DMS114 treated with DMSO at 0.1 percent for 48 hours (cell line): ENCODE results near the gene UTP11.
"Not testable (repeated sequence)": the region's sequence is repeated elsewhere in the genome, so short reads cannot be mapped to it uniquely, and the experiment has no call there.

ENCODE experiments used
- DNase-seq: peaks from one replicate; lab custom pipeline; 2025; ENCODE audit not compliant: unreplicated experiment; lab: John Stamatoyannopoulos, UW

UTP11 gene, protein sequence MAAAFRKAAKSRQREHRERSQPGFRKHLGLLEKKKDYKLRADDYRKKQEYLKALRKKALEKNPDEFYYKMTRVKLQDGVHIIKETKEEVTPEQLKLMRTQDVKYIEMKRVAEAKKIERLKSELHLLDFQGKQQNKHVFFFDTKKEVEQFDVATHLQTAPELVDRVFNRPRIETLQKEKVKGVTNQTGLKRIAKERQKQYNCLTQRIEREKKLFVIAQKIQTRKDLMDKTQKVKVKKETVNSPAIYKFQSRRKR

DNA sequence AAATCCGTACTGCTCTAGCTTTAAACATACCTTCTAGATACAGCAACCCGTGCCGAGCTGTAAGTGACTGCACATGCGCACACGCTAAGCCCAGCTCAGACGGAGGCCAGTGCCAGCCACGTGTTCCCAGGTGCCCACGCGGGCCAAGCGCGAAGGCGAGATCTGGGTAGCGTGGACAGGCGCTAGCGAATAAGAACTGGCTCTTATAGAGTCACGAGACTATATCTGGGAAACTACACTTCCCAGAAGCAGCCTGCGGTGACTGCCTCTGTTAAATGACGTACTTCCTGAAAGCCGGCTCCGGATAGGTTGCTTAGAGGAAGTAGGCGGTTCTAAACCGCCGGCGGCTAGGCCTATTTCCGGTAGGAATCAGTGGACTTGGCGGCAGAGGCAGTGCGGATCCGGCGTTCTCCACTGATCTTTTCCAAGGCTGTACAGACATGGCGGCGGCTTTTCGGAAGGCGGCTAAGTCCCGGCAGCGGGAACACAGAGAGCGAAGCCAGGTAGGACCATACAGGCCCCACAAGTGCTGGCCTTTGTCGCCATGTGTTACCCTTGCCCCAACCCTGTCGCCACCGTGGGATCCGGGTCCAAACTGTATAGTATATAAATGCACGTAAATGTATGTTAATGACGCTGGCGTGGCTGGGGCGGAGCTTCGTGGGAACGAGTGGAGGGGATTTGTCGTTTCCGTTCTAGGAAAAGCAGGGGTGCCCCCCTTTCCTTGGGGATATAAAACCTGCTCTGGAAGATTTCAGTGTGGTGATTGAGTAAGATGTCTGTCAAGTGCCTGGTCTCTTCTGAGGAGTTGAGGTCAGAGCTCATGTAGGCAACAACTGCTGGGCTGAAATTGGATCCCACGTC, at the start of gene UTP11:
Gene UTP11 (plus strand): TSS at position 372 of the 864 bp plus-strand sequence. CDS start 69 bp downstream, at position 441.
- DNase-seq: peak; percentile 99

DNA sequence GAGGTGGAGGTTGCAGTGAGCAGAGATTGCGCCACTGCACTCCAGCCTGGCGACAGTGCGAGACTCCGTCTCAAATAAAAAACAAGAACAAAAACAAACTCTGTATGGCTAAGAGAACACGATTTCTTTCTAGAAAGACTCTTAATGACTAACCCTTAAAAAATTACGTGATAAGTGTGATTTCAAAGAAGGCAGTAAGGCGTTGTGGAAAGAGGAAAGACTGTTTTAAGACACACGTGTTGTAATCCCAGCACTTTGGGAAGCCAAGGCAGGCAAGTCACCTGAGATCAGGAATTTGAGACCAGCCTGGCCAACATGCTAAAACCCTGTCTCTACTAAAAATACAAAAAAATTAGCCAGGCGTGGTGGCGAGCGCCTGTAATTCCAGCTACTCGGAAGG, 48.4 kb upstream of the UTP11 start:
- not testable (repeated sequence) for DNase-seq

DNA sequence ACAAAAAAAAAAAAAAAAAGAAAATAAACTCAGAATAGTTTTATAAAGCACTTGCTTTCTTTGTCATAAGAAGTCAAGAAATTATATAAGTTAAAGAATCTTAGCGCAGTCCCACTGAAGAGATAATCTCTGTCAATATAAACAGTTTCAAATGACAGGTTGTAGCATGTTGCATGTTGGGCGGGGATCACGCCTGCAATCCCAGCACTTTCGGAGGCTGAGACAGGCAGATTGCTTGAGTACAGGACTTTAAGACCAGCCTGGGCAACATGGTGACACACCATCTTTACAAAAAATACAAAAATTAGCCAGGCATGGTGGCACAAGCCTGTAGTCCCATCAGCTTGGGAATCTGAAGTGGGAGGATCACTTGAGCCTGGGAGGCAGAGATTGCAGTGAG, 47.2 kb upstream of the UTP11 start:
- no peak for DNase-seq

DNA sequence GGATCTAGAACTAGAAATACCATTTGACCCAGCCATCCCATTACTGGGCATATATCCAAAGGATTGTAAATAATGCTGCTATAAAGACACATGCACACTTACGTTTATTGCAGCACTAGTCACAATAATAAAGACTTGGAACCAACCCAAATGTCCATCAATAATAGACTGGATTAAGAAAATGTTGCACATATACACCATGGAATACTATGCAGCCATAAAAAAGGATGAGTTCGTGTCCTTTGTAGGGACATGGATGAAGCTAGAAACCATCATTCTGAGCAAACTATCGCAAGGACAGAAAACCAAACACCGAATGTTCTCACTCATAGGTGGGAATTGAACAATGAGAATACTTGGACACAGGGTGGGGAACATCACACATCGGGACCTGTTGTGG, 38.9 kb upstream of the UTP11 start:
- not testable (repeated sequence) for DNase-seq

DNA sequence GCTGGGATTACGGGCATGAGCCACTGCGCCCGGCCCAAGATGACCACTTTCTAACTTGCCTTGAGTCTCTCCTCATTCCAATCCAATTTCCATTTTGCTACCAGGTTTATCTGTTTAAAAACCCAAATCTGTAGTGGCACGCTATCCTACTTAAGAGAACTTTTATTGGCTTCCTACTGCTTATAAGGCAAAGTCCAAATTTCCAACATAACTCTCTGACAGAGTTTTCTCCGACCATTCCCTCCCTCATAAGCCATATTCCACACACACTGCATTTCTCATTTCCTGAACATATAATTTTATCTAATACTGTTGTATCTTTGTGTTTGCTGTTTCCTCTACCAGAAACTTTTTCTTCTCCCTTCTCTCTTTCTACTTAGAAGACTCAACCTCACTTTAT, 38.0 kb upstream of the UTP11 start:
- no peak for DNase-seq

DNA sequence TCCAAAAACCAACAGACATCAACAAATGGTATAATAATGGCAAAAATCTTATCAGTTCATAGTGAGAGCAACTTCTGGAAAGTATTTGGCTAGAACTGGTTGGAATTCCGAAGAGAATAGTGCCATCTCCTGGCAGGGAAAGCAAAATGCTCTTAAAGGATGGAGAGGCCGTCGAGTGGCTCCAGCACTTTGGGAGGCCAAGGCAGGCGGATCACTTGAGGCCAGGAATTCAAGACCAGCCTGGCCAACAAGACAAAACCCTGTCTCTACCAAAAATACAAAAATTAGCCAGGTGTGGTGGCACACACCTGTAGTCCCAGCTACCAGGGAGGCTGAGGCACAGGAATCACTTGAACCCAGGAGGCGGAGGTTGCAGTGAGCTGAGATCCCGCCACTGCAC, 37.5 kb upstream of the UTP11 start:
- peak; percentile 38 for DNase-seq

DNA sequence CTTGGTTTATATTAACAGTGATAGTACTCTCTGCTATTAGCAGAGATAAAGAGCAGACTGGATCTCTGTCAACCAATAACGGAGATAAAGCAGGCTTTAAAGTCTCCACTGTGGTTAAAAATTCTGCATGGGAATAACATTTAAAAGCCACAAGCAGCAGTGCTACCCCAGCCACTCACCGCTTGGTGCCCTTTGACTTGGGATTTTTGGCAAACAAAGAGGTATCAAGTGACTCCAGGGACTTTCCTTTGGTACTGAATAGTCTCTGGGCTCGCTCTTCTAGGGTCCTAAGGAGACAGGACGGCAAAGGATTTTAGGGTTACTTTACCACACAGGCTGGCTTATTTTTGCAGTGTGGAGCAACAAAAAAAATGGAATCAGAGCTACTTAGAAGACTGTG, 34.0 kb upstream of the UTP11 start:
- no peak for DNase-seq

DNA sequence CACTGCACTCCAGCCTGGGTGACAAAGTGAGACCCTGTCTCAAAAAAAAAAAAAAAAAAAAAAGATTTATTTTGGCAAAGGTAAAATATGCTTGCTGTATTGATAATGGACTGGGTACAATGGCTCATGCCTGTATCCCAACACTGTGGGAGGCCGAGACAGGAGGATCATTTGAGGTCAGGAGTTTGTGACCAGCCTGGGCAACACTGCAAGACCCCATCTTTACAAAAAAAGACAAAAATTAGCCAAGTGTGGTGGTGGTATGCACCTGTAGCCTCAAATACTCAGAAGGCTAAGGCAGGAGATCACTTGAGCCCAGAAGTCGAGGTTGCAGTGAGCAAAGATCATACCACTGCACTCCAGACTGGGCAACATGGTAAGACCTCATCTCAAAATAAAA, 29.0 kb upstream of the UTP11 start:
- no peak for DNase-seq

DNA sequence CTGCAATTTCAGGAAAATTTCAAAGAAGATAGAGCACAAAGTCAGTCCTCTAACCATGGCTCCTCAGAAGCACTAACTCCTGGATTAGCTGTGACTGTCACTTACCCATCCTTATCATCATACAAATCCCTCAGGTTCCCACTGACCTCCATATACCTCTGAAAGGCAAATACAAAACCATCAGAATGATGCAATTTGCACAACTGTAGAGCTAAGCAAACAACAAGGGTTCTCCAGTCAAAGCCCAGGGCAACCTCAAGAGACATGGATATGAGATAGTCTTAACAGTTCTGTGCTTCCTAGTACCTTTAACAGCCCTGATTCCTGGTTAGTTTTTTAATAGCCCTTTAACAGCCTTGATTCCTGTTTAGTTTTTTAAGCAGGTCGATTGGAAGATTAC, 24.9 kb upstream of the UTP11 start:
- DNase-seq: no peak

DNA sequence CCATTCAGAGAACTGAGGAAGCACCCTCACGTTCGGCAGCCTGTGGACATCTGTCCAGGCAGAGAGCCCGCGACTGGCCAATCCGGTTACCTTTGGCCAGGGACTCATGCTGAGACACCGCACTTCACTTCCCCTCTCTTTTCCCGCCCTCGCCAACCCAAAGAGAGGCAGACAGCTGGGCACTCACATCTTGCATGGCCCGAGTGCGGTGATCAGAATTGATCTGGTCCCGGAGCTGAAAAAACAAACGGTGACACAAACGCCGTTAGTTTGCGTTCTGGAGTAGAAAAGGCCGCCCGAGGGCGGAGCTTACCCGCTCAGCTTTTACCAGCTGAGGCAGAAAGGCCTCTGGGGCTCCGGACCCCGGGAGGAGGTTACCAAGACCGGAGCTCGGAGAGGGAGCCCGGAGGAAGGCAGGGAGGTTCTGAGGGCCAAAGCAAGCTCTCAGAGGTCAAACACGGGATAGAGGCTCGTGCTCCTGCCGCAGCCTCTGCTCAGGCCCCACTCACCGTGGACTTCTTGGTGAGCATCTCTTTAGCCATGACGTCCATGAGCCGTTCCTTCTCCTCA, 23.1 kb upstream of the UTP11 start:
- no peak for DNase-seq

DNA sequence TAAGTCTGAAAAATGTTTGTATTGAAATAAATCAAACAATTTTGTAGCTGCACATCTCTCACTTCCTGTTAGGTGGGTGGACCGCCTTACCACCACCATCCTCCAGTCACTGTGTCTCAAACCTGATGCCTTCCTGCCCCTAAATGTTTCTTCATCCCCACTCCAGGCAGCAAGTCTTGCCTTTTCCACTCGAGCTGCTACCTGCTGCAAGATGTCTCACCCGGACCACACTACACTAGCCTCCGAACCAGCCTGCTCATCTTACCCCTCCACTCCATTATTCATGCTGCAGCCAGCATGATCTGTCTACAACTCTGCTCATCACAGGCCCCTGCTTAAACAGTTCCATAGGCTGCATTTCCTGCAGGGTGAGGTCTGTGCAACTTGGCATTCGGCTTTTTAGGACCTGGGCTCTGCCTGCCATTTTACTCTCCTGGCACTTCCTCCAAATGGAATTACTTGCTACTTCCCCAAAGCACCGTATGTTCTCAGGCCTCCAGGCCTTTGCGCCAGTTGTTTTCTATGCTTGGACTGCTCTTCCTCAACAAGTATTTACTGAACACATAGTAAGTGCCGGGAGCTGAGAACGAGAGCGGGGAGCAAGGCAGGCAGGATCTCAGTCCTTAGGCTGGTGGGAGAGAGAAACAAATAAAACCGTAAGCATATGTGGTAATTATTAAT, 17.5 kb upstream of the UTP11 start:
- no peak for DNase-seq

DNA sequence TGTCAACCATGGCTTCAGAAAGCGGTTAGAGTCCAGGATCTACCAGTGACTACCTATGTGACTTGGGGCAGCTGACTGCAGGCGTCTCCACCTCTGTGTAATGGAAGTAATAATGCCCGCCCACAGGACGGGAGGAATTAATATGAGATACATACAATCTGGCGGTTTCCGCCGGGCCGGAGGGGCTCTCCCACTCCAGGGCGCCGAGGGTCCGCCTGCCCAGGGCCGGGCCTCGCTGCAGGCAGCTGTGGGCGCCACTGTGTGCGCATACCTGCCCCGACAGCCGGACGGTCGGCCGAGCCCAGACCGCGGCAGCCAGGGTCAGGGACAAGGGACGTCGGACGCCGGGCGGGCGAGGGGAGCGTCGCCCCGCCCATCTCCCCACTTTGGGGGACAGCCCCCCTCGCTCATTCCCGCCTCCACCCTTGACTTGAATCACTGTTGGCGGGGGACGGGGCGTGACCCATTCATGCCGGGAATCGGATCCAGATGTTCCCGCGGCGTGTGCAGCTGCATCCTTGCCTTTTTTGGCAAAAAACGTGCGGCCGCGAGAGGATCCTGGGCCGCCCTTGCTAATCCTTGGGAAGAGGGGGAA, 16.7 kb upstream of the UTP11 start:
- no peak for DNase-seq

DNA sequence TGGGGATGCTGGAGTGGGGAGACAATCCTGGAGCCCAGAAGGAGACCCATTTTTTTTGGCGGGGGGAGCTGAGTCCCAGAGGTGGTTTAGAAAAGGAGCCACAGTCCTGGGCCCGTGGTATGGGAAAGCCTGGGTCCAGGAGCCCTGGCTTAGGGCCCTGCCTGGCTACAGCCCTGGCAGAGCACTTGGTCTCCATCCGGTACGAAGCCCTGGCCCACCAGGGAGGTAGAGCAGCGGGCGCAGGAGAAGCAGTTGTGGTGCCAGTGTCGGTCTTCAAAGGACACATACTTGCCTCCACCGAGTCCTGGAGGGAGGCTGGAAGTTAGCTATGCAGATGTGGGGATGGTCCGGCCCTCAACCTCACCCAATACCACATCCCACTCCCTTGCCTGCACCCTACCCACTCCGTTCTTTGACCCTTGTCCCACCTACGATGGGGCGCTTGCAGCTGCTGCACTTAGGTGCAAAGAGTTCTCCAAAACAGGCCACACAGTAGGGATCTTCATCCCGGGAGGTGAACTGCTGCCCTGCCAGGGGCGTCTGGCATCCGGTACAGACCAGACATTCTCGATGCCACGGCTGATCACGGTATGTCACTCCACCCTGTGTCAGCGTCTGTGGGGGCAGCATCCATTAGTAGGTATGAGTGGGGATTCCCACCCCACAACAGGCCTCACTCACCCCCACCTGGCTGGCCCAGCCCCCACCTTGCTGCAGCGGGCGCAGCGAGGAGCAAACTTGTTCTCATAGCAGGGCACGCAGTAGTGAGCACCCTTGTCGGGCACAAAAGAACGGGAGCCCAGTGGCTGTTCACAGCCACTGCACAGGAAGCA, 15.1 kb upstream of the UTP11 start:
- no peak for DNase-seq

DNA sequence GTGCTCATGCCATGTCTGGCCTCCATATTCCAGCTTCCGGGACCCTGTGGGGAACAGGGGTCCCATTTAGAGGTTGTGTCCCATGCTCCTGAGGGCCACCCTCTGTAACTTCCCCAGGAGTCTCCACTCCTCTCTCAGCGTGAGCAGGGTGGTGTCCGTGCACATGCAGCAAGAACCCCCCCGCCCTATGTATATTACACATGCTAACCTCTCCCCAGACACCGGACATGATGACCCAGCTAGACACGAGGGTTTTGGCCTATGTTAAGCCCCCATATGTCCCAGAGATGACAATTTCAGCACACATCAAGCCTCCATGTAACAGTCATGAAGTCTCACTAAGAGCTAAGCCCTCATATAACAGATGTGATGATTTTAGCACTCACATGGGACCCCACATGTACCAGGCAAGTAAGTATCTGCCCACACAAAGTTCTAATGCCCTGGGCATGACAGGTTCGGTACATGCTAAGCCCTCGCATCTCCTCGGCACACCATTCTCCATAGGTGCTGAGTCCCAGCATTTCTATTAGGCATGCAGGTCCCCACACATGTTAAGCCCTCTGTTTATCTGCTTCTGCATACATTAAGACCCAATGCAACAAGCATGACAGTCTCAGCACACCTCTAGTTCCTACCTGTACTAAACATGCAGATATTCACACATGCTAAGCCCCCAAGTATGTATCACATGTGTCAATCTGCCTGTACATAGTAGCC, 14.3 kb upstream of the UTP11 start:
- no peak for DNase-seq

DNA sequence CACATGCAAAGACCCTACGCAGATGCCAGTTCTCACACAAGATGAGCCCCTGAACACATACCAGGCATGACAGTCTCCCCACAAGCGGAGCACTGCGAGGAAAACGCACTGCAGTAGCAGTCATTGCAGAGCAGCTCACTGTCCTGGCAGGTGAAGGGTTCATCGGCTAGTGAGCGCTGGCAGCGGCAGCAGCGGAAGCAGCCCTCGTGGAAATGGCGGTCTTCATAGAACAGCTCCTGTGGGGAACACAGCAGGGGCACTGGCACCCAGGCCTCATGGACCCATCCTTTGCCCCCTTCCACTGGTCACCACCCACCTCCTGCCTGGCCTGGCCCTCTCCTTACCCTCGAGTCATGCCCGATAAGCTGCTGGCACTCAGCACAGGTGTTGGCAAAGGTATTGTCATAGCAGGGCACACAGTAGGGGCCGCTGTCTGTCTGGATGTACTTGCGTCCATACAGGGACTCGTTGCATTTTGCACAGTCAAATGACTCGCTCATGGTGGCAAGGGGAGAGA, 13.6 kb upstream of the UTP11 start:
- no peak for DNase-seq

DNA sequence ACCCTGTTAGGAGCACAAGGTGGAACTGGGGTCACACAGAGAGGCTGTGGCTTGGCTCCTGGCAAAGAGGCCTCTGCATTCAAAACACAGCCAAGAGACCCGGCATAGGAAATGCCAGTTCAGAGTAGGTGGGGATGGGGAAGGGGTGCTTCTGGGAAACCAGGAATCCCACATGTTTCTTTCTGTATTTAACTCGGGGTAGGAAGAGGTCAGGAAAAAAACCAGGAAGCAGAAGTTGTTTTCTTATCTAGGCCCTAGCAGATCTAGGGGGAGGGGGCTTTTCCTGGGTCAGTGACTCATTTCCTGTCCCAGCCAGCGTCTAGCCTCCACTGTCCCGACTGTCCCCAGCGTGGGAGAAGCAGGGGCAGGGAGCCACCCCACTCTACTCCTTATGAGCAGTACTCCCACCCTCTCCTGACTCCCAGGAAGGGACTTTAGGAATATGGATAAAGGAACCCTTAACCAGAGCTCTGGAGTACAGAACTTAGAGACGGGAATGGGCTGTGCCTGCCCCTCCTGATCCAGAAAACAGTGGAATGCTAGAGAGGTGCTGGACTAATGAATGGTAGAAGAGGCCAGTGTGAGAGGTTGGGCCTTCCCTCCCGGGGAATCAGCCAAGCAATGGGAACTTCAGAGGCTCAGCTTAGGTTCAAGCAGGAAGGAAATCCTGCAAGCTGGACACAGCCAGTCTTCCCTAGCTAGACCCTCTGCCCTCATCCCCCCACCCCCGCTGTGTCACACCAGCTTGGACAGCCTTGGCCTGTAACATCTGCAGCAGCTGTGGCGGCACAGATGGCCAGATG, 12.9 kb upstream of the UTP11 start:
- DNase-seq: no peak

DNA sequence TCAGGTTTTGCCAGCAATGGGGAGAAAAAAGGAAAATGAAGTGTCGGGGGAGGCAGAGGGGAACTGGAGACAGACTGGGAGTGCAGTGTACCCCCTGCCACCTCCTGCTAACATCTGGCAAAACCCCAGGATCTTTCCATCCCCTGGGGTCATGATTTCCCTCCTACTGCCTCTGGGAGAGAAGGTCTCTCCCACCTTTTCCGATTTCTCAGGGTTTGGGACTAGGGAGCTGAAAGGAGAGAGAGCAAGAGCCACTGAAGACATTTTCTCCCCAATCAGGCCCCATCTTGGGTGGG, 12.4 kb upstream of the UTP11 start:
- DNase-seq: no peak

DNA sequence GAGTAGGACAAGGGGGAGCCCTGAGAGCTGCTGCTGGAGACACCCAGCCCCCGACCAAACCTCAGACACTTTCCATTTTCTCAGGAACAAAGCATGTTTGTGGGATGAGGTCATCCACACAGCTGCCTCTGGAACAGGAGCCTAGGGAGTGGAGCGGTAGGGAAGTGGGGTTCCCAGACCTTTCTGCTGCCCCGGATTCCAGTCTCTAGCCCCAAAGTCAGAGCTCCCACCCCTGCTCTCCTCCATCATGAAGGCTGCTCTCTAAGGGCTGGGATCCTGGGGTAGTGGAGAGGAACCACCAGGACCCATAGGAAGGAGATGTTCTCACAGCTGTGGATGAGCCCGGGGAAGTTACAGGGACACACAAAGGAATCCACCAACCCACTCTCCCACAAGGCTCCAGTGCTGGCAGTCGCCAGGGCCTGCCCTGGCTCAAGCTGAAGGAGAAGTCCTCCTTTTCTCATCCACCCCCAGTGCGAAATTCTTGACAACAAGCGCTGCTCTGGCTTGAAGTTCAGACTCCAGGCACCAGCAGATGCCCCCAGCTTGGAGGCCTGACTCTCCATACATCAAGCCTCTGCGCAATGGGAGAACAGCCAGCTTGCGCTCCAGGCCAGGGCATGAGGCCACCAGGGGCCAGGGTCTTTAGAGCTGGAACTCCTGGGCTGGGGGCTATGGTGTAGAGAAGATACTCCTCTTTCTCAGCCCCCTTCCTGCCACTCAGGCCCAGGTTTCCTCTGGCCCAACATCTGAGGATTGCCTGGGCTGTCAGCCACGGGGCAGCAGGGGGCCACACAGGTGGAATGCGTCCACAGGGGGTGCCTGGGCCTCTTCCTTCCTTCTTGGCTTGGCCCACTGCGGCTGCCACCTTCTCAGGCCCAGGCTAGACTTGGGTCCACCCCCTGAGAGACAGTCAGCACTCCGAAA, 11.7 kb upstream of the UTP11 start:
- DNase-seq: no peak
